Activated CD8-positive, alpha-beta memory T cell treated with anti-CD3 and anti-CD28 coated beads for 4 hours (primary cell): ENCODE results near the gene RFX4.
"Not testable (repeated sequence)": the region's sequence is repeated elsewhere in the genome, so short reads cannot be mapped to it uniquely, and the experiment has no call there.

Source experiments
- DNase-seq, 2 donors: peaks; one replicate each; pipeline ENCODE4 v3.0.0-alpha.2; 2020; ENCODE audit warnings: low read depth in 2 of 2

The RFX4 gene

GRCh38 chr12:106692033-106692432, 109.2 kb downstream of the RFX4 start:
- not testable (repeated sequence) for DNase-seq

DNA sequence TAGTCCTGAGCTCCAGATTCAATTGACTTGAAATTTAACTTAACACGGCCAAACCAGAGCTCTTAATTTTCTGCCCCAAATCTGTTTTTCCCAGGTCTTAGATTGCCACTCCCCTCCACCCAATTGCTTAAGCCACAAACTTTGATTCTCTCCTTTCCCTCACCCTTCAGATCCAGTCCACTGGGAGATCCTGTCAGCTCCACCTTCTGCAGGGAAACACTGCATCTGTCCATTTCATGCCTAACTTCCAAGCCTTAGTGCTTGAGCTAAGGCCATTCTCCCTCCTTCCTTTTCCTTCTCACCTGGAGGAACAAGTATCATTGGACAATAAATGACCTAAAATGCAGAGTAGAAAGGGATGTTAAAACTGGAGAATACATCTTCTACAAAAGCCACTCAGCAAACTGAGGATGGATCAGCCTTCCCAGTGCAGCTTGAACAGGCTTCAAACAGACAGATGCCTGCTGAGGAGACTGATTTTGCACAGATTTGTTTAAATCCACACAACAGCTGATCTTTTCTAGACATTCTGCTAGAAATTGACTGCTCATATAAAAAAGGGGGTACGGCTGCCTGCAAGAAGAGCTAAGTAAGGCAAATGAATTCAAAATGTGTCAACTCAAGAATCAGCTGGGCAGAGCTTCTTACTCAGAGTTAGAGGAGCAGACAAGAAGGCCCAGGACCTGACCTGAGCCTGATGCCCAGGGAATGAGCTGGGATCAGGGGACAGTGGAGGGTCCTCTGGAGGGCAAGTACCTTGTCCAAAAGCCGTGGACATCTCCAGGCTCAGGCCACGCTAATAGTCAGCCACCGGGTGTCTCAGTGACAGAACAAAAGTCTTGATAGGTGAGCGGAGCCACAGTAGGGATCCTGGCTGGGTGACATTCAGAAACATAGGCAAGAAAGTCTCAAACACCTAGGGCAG, 110.4 kb downstream of the RFX4 start:
- no peak for DNase-seq

- no peak for DNase-seq
These were observed 113.3 kb downstream of the RFX4 start for GRCh38 chr12:106696071-106696470.

DNA sequence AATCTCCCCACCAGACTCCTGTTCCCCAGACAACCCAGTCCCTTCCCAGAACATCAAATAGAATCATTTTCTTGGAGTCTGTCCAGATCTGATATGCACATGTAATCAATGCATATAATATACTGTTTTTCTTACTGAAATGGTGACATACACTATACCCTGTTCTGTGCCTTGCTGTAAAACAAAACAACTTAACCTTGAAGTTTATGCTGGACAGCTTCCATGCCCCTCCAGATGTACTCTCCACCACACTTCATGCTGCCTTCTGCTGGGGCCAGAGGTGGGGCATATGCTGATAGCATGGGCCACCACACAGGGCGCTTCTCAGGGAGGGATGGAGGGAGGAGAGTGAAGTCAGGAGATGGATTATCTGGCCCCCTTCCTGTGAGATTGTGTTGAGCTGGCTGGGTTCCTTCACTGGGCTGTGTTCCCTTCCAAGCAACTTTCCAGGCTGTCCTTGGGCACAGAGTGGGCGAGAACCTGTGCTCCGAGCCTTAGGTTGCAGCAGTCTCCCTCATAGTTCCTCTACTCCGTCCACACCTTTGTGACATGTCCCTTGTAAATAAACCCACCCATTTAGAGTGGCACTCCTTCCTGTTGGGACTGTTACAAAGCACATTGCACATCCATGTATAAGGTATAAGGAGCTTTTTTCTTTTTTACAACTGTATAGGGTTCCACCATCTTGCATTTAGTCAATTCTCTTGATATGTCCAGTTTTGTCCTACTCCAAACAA, 114.0 kb downstream of the RFX4 start:
- no peak for DNase-seq

GRCh38 chr12:106704081-106704480, 121.3 kb downstream of the RFX4 start:
- no peak for DNase-seq

DNA sequence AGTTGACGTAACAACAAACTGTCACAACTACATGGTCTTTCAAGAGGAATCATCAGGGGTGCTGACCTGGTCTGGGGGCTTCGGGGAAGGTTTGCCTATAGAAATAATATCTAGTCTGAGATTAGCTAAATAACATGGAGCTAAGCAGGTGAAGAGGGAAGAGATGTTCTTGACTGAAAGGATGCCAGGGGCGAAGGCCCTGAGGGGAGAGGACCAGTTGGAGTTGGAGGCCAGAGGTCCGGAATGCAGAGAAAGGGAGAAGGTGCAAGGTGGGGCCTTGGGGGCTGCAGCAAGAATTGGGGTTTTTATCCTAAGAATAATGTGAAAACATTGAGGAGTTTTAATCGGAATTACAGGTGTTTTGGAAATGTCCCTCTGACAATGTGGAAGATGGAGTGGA, 123.2 kb downstream of the RFX4 start:
- DNase-seq: no peak

GRCh38 chr12:106709068-106709511, 126.3 kb downstream of the RFX4 start:
- no peak for DNase-seq

DNA sequence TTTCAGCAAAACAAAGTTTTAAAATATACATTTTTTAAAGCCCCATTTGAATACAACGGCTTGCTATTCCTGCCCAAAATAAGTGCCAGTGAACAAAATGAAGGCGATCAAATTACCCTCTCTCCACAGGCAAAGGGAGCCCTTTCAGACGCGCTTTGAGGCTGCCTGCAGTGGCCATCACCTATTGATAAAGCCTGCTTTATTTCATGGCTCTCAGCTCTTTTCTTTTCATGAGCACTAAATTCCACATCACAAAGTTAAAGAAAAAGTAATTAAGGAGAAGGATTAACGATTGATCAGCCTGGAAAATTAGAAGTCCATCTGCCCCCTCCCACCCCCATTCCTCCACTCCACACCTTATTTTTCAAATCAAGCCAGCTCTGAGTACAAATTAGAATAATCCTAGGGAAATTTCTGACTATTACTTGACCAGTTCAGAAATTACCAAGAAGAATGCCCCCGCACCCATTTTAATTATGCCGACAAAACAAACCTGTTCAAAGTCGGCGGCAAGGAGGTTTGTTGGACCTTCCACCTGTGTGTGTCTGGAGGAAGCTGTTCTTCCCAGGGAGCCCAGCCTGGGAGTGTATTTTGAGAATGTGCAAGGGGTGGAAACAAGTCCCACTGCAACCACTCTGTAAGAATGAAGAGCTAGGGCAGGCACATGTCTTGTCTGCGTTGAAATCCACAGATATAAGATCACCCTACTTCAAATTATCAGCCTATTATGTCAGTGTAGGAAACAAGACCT, 127.5 kb downstream of the RFX4 start:
- DNase-seq: no peak

DNA sequence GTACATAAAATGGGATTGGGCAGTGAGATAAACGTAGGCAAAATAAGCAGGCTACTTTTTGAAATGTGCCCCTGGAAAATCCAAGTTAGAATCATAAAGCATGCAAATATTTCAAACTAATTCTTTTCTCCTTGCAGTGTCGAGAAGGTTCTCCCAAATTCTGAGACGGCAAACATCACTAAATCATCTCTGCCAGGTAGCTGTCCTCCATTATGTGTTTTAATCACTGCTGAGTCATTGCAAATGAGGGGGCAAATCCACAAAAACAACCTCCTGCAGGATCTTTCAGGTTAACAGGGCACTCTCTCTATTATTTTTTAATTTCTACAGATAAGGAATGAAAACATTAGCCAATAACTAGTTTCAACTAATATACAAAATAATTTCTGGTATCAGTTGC, 128.5 kb downstream of the RFX4 start:
- no peak for DNase-seq

DNA sequence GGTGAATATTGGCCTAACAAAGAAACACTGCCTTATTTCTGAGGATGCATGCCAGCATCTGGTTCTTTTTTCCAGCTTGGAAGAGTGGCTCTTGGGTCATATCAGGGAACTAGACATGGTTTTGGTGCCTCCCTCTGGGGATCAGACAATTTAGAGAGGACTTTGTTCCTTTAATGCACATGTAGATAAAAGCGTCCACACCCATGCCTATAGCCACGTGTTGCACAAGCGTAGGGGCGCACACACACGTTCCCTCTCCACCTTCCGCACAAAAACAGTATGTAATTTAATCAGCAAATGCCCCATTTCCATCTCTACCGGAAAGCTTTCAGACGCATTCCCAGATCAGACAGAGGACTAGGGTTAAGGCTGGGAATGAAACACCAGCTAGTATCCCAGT, 130.0 kb downstream of the RFX4 start:
- DNase-seq: no peak

DNA sequence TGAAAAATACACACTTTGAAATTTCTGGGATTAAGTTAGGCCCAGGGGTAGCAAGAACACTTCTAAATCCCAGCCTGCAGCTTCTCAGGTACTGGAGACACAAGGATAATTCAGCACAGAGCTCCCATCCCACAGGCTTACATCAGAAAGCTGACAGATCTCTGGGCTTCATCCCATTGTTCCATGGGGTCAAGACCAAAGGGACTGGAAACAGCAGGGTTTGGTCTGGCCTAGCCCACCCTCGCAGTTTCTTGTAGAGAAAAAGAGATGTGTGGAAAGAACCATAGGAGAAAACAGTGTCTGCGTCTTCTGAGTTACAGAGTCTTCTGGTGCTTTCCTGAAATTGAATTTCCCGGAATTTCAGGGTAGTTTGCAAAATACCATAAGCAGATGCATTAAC, 132.1 kb downstream of the RFX4 start:
- DNase-seq: no peak

DNA sequence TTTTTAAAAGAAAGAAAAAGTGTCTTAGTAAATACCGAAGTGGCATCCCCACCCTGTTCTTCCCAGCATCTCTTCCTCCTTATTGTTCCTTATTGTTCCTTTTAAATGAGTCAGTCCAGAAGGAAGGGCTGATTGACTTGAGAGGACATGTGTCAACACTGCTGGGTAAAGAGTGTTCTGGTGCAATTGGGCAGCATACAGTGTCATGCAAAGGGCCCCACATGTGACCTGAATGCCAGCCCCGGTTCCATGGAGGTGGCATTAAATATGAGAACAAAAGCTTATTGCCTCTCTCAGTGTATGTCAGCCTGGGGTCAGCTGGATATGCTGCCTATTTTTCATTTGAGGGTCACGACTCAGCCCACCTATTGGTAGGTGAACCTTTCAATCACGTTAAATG, 132.8 kb downstream of the RFX4 start:
- no peak for DNase-seq

DNA sequence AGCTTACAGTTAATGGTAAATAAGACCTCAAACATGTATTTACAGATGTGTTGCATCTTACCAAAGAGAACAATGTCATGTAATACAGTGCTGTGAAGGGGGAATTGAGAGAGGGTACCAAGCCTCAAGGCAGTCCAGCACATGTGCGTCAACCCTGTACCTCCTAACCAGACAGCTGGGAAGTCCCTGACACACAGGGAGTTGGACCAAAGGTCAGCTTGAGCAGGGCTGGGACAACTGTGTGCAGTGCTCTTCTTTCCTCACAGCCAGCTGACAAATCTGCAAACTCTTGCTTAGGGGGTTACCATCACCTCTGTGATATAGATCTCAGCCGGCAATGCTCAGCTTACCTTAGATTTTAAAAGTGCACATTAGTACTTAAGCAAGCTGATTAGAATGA, 134.9 kb downstream of the RFX4 start:
- no peak for DNase-seq

GRCh38 chr12:106719879-106720278, 137.1 kb downstream of the RFX4 start:
- no peak for DNase-seq

GRCh38 chr12:106720696-106721095, 137.9 kb downstream of the RFX4 start:
- no peak for DNase-seq

DNA sequence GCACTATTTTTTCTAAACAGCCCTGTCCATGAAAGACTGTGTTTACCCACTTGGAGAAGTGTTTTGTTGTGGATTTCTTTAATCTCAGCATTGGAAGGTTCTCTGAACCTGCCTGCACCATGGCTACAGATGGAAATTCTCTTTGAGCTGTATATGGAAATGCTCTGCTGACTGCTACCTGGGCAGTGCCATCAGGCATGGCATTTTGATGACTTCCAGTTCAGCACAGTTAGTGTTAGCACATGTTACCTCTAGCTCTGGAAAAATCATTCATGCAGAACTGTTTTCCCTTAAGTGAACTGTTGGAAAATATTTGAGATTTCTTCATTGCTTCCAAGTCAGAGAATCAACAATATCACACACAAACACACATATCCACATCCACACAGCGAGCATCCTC, 139.1 kb downstream of the RFX4 start:
- no peak for DNase-seq

DNA sequence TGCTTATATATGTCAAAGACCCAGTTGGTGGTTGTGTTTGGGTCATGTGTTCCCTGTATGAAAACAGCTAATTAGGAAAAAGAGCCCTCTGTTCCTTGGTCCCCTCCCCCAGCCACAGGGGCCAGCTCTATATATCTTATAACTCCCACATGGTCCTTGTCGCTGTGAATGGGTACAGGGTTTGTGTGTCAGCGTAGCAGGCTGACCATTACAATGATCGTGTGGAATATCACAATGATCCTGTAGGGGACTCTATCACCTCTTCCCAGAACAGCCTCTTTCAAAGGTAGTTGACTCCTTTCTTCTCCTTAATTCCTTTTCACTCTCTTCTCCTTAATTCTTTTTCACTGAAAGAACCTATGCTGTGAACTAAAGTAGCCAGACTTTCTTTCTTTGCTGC, 140.0 kb downstream of the RFX4 start:
- no peak for DNase-seq

GRCh38 chr12:106723416-106723815, 140.6 kb downstream of the RFX4 start:
- no peak for DNase-seq

DNA sequence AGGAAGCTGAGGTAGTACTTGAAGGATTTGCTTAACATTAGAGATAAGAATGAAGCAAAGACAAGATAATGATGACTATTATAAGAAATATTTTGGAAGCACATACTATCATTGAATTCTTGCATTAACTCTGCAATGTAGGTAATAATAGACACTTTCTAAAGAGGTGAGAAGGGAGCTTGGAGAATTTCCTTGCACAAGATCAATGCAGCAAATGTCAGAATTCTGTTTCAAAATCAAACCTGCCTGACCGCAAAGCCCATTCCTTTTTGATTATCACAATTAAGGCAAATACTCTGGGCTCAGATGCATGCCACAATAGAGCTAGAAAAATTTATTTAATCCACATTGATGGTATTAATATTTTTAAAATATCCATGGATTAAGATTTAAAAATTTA, 141.3 kb downstream of the RFX4 start:
- DNase-seq: no peak

GRCh38 chr12:106724934-106725333, 142.1 kb downstream of the RFX4 start:
- no peak for DNase-seq

- DNase-seq: not testable (repeated sequence)
These were observed 143.9 kb downstream of the RFX4 start for GRCh38 chr12:106726603-106727202.

GRCh38 chr12:106729611-106730010, 146.8 kb downstream of the RFX4 start:
- DNase-seq: no peak
